ENCODE results near the gene FOSL1. TPM values are rescaled to one million over a fixed set of nuclear protein-coding genes. Genes with fewer than 3 reads are reported as not detected.

The FOSL1 gene
- total RNA-seq, 4 donors from 2014 or later, result 2.8 to 223 (median 57.0) TPM

- ATAC-seq (ENCODE audit: low FRiP score) (no peak), DNase-seq (ENCODE audit: low spot score) (no peak)
- TF ChIP-seq CTCF (IDR thresholded peaks at IDR 0.05), result no peak
Measured at GRCh38 chr11:65931773-65932557, 31.8 kb upstream of the FOSL1 start.

GRCh38 chr11:65928667-65929066, 28.5 kb upstream of the FOSL1 start:
- DNase-seq (ENCODE audit: low spot score) (no peak), ATAC-seq (ENCODE audit: low FRiP score) (no peak)
- TF ChIP-seq CTCF (IDR thresholded peaks at IDR 0.05), result no peak

GRCh38 chr11:65927904-65928397, 27.8 kb upstream of the FOSL1 start:
- TF ChIP-seq CTCF (IDR thresholded peaks at IDR 0.05), result no peak
- no peak for DNase-seq (ENCODE audit: low spot score)
- no peak for ATAC-seq (ENCODE audit: low FRiP score)

GRCh38 chr11:65925397-65925796, 25.2 kb upstream of the FOSL1 start:
- ATAC-seq (ENCODE audit: low FRiP score), result no peak
- TF ChIP-seq CTCF (IDR thresholded peaks at IDR 0.05), result no peak
- DNase-seq (ENCODE audit: low spot score), result no peak

- no peak for DNase-seq (ENCODE audit: low spot score)
- no peak for TF ChIP-seq CTCF (IDR thresholded peaks at IDR 0.05)
- ATAC-seq (ENCODE audit: low FRiP score), result no peak
Measured at GRCh38 chr11:65922565-65922964, 22.4 kb upstream of the FOSL1 start.

- DNase-seq (ENCODE audit: low spot score) (no peak), ATAC-seq (ENCODE audit: low FRiP score) (no peak)
- no peak for TF ChIP-seq CTCF (IDR thresholded peaks at IDR 0.05)
Measured at GRCh38 chr11:65921876-65922275, 21.7 kb upstream of the FOSL1 start.

- DNase-seq (ENCODE audit: low spot score) (no peak), ATAC-seq (ENCODE audit: low FRiP score) (no peak)
- TF ChIP-seq CTCF (IDR thresholded peaks at IDR 0.05), result no peak
Measured at GRCh38 chr11:65921033-65921555, 20.9 kb upstream of the FOSL1 start.
